GM06990 (cell line): ENCODE data around the gene CRKL.

Experiments
- DNase-seq: peaks from one replicate; pipeline ENCODE4 v3.0.0-alpha.2; 2011; ENCODE audit not compliant: insufficient read length; ENCODE audit errors: extremely low read depth
- H3K27me3 ChIP-seq: replicated peaks from 2 replicates; pipeline ENCODE4 v1.6.0; 2011; ENCODE audit warnings: low read length; ENCODE audit not compliant: control insufficient read depth, insufficient read depth
- H3K36me3 ChIP-seq: 2 replicates; pipeline ENCODE4 v1.5.1; 2011; ENCODE audit warnings: low read length; ENCODE audit not compliant: control insufficient read depth, insufficient read depth
- H3K4me3 ChIP-seq: replicated peaks from 2 replicates; pipeline ENCODE4 v1.5.1; 2011; ENCODE audit warnings: low read depth, mild to moderate bottlenecking, control low read depth, low read length
- CTCF ChIP-seq: IDR thresholded peaks from 2 replicates; pipeline ENCODE4 v1.5.1; 2011; ENCODE audit warnings: low read length, control low read depth, mild to moderate bottlenecking, inconsistent platforms; ENCODE audit not compliant: insufficient read depth, poor library complexity, severe bottlenecking

The CRKL gene

GRCh38 chr22:20994128-20994901 lies 77.1 kb downstream of the CRKL start:
- no peak for DNase-seq
- Histone ChIP-seq H3K36me3 (peaks cover 41% of the 10 kb centered on the region), H3K27me3 (no peaks in the 10 kb centered on the region), H3K4me3 (no peak overlapping the region)
- TF ChIP-seq CTCF = no peak

- TF ChIP-seq CTCF = no peak
- no peak for DNase-seq
- peaks cover 43% of the 10 kb centered on the region for H3K36me3 ChIP-seq
- H3K4me3 ChIP-seq = no peak overlapping the region
- no peaks in the 10 kb centered on the region for H3K27me3 ChIP-seq
Measured at GRCh38 chr22:20994902-20995241, 77.7 kb downstream of the CRKL start.

- no peak for DNase-seq
- TF ChIP-seq CTCF = no peak
- Histone ChIP-seq H3K36me3 (peaks cover 47% of the 10 kb centered on the region), H3K4me3 (no peak overlapping the region), H3K27me3 (no peaks in the 10 kb centered on the region)
Measured at GRCh38 chr22:20995329-20996030, 78.3 kb downstream of the CRKL start.

GRCh38 chr22:20996031-20996410 lies 78.8 kb downstream of the CRKL start:
- no peak overlapping the region for H3K4me3 ChIP-seq
- peaks cover 43% of the 10 kb centered on the region for H3K36me3 ChIP-seq
- DNase-seq = no peak
- no peaks in the 10 kb centered on the region for H3K27me3 ChIP-seq
- TF ChIP-seq CTCF = no peak

- no peak for TF ChIP-seq CTCF
- DNase-seq = no peak
- Histone ChIP-seq H3K4me3 (no peak overlapping the region), H3K27me3 (no peaks in the 10 kb centered on the region), H3K36me3 (peaks cover 36% of the 10 kb centered on the region)
Measured at GRCh38 chr22:20996598-20997535, 79.7 kb downstream of the CRKL start.
